ENCODE data around the gene MRLN. TPM values are rescaled to one million over a fixed set of nuclear protein-coding genes. Genes with fewer than 3 reads are reported as not detected.

Gene MRLN
- total RNA-seq, 2 experiments from 2014 or later, result not detected

Other genes with a start within 250 kb of the MRLN start
- under 1 TPM; 0.08 to 0.12 TPM for gene SLC16A9, start 43.6 kb downstream of the MRLN start, total RNA-seq
- 10 to 100 TPM; 18.9 to 21.8 TPM for gene CCDC6, start 153.1 kb upstream of the MRLN start, total RNA-seq